Fibroblast of the aortic adventitia (primary cell): ENCODE results near the gene RFC3. TPM values are rescaled to one million over a fixed set of nuclear protein-coding genes. Genes with fewer than 3 reads are reported as not detected.
A peak's percentile ranks its signal among the peaks of the same experiment; 100 is the strongest.

ENCODE experiments used
- DNase-seq: peaks from one replicate; pipeline ENCODE4 v3.0.0-alpha.2; 2010; ENCODE audit warnings: low read depth
- H3K4me3 ChIP-seq: 2 replicates; pipeline ENCODE4 v1.5.1; 2011; ENCODE audit warnings: low read depth, mild to moderate bottlenecking, control low read depth, low read length, moderate library complexity
- total RNA-seq: library from RNA; depleted of rRNA; stranded (reverse); fragments of >200 nt; gene quantifications from 2 replicates; pipeline ENCODE4 v1.2.3, GENCODE V29; 2012; ENCODE audit warnings: low replicate concordance
- TF ChIP-seq, protein P1 (sequence below): IDR thresholded peaks from 2 replicates; pipeline ENCODE4 v1.5.1; 2011; ENCODE audit warnings: mild to moderate bottlenecking, low read length, control low read depth, inconsistent platforms; ENCODE audit not compliant: insufficient read depth

Gene RFC3, protein sequence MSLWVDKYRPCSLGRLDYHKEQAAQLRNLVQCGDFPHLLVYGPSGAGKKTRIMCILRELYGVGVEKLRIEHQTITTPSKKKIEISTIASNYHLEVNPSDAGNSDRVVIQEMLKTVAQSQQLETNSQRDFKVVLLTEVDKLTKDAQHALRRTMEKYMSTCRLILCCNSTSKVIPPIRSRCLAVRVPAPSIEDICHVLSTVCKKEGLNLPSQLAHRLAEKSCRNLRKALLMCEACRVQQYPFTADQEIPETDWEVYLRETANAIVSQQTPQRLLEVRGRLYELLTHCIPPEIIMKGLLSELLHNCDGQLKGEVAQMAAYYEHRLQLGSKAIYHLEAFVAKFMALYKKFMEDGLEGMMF
- 10.2 and 38.9 TPM in 2 replicates for total RNA-seq

DNA sequence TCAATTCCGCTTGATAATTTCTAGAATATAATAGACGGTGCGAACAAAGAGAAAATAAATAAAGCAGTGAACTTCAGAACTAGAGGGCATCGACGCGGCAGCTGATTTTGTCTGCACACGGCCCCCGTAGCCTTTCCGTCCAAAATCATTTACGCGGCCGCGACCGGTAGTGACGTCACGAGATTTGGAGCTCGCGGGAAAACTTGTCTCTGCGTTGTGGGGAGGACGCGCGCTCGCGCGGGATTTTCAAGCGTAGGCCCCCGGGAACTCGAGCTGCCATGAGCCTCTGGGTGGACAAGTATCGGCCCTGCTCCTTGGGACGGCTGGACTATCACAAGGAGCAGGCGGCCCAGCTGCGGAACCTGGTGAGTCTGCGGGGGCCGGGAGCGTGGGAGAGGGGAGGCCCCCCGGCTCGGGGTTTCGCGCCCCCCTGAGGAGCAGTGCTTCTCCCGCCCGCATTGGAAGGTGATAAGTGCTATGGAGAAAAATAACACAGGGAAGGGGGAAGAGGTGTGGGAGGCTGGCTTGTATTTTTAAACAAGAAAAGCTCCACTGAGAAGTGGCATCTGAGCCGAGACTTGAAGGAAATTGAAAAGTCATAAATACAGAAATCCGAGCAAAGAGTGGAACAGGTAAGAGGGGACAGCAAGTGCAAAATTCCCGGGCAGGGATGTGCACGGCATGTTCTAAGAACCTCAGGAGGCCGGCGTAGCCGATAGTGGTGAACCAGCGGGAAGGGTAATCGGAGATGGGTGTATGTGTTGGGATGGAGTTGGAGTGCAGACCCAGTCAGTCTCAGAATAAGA lies at the start of gene RFC3:
RFC3 (plus strand) TSS at position 249 of the 806 bp plus-strand sequence; CDS start at position 279, 30 bp downstream.
- peak within 1 kb of the TSS; percentile 85 for H3K4me3 ChIP-seq
- TF ChIP-seq, protein P1, sequence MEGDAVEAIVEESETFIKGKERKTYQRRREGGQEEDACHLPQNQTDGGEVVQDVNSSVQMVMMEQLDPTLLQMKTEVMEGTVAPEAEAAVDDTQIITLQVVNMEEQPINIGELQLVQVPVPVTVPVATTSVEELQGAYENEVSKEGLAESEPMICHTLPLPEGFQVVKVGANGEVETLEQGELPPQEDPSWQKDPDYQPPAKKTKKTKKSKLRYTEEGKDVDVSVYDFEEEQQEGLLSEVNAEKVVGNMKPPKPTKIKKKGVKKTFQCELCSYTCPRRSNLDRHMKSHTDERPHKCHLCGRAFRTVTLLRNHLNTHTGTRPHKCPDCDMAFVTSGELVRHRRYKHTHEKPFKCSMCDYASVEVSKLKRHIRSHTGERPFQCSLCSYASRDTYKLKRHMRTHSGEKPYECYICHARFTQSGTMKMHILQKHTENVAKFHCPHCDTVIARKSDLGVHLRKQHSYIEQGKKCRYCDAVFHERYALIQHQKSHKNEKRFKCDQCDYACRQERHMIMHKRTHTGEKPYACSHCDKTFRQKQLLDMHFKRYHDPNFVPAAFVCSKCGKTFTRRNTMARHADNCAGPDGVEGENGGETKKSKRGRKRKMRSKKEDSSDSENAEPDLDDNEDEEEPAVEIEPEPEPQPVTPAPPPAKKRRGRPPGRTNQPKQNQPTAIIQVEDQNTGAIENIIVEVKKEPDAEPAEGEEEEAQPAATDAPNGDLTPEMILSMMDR, result no peak
- DNase-seq, result peak; percentile 95

DNA sequence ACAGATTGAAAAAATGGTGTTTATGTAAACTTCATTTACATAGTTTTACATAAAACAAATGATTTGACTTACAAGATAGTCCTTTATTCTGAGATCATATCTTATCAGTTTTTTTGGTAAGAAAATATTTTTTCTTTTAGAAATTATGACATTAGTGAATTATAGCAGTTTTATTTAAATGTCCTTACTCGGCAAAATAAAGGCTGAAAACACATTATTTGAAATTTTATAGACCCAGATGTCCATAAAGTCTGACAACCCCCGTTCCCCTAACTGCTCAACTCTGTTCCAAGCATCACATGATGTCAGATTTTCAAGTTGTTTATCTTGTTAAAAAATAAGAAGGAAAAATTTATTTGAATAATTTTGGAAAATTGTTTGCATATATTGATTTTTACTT lies 46.7 kb upstream of the RFC3 start:
- no peak for DNase-seq
- no peak overlapping the region for H3K4me3 ChIP-seq
- TF ChIP-seq, protein P1, result no peak

DNA sequence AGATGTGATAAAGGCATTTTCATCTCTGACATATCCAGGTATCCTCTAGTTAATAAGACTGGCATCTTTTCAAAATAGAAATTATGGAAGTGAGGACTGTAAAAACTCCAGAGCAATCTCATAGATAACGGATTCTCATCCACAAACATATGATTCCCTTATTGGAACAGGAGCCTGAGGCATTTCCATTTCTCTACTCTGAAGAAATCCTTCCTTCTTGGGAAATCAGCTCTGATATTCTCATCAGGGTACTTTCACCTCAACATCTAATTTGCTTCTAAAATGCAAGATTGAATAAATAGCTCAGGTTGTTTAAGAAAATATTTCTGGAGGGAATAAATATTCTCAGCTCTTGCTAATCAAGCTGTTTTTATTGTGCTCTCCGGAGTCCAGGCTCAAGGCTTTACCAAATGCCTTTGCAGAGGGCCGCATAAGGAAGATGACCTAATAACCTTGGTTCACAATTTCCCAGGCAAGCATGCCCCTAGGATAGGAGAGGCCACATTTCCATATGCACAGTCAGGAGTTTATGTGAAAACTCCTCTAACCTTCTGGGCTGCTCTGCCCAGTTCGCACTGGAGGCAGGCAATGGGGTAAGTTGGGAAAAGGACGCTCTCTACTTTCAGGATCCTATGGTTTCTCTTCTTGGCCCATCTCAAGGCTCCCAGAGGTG lies 44.0 kb upstream of the RFC3 start:
- DNase-seq, result no peak
- TF ChIP-seq, protein P1, result no peak
- no peak overlapping the region for H3K4me3 ChIP-seq

DNA sequence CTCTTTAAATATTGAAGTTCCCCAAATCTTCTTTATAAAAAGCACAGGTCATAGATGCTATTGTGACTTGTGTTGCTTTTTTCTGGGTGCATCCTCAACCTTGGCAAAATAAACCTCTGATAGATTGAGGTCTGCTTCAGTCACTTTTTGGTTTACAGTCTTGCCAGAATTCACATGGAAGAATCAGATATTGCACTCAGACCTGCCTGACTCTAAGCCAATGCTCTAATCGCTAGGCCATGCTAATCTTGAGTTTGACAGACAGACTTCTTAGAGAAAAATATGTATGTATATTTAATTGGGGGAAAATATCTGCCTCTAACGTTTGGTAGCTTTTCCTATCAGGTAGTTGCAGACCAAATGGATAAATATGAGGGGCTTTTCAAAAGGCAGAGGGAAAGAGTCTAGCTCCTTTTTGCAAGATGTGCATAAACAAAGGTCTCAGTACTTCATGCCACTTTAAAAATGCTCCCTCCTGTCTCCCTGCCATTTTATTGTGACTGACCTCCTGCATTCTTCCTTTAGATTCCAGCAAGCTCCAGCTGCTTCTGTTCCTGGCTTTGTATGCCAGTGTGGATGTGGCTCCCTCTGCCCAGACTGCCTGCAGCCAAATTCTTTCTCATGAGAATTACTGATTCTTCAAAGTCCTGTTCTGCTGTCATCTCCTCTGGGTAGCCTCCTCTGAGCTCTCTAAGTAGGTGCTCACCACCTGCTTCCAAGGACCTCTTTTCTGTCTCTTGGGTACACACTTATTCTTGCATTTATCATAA lies 42.4 kb upstream of the RFC3 start:
- TF ChIP-seq, protein P1, result no peak
- H3K4me3 ChIP-seq, result no peak overlapping the region
- no peak for DNase-seq

DNA sequence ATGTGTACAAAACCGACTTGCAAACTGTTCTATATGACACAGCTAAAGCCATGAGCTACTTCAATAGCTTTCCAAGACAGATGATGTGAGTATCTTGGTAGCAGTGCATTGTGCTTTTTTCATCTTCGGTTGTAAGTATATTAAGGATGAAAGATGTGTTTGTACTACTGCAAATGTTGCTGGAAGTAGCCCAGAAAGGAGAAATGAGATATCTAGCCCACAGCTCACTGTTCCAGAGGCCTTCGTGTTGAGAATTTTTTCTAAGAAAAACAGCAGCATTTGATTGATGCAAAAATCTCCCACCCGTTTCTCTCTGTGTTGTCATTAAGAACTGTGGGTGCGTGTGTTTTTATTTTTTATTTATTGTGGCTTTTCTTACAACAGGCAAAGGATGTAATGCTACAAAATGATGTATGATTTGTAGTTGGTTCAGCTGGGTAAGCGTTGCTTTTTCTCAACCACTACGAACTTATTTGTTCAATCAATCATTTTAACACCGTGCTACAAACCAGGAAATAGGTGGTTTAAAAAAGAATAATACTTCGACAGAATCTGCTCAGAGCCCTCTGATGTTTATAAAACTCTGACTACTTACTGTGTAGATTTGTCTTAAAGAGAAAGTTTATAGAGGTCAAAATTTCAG lies 41.6 kb upstream of the RFC3 start:
- TF ChIP-seq, protein P1, result no peak
- no peak for DNase-seq
- H3K4me3 ChIP-seq, result no peak overlapping the region
